SU-DHL-6 (cell line): ENCODE measurements around the gene COL6A2.

ENCODE experiments used
- EZH2phosphoT487 ChIP-seq: fragments of 200-600 bp; sonication (generic), shearing (Covaris generic); conservative IDR thresholded peaks from 2 replicates; pipeline ENCODE4 v1.6.1; 2018; ENCODE audit warnings: mild to moderate bottlenecking, antibody characterized with exemption, low read length, moderate library complexity, mixed read lengths
- TF ChIP-seq, protein P1 (sequence below): fragments of 200-600 bp; sonication (generic); IDR thresholded peaks from one replicate; pipeline ENCODE4 v1.5.1; 2017; ENCODE audit warnings: antibody characterized with exemption, mild to moderate bottlenecking, low read length, moderate library complexity; ENCODE audit not compliant: insufficient read depth, poor library complexity, severe bottlenecking

DNA sequence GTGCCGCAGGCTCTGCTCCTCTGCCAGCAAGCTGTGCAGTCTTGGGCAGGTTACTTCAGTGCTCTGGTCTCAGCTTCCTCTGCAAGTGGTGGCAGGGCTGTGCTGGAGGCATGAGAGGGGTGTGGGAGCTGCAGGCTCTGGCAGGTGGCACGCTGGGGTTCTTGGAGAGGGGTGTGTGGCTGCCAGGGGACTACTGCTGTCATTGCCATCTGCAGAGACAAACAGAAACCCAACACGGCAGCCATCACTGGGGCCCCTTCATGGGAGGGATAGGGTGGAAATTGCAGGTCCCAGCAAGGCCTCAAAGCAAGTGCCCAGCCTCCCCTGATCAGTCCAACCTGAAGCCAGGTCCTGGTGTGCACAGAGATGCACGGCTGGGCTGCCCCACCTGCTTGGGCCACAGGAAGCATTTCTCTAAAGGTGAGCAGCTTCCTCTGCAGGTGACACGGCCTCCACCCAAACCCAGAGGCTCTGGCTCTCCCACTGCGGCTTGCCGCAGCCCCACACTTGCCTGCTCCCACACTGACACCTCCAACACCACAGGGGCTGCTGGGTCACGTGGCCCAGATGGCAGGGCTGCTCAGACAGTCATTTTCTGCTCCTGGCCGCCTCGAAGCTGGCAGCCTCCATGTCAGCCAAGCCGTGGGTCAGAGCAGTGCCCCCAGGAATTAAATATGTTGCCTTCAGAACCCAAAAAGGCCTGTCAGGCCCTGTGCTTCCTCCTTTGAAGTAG, 4.1 kb upstream of the COL6A2 start:
- TF ChIP-seq, protein P1, sequence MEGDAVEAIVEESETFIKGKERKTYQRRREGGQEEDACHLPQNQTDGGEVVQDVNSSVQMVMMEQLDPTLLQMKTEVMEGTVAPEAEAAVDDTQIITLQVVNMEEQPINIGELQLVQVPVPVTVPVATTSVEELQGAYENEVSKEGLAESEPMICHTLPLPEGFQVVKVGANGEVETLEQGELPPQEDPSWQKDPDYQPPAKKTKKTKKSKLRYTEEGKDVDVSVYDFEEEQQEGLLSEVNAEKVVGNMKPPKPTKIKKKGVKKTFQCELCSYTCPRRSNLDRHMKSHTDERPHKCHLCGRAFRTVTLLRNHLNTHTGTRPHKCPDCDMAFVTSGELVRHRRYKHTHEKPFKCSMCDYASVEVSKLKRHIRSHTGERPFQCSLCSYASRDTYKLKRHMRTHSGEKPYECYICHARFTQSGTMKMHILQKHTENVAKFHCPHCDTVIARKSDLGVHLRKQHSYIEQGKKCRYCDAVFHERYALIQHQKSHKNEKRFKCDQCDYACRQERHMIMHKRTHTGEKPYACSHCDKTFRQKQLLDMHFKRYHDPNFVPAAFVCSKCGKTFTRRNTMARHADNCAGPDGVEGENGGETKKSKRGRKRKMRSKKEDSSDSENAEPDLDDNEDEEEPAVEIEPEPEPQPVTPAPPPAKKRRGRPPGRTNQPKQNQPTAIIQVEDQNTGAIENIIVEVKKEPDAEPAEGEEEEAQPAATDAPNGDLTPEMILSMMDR = no peak
- no peak for TF ChIP-seq EZH2phosphoT487
